Brain microvascular endothelial cell (primary cell): Measurements from ENCODE around the gene STOX2.
"Not testable (repeated sequence)": the region's sequence is repeated elsewhere in the genome, so short reads cannot be mapped to it uniquely, and the experiment has no call there.

Source experiments
- DNase-seq: peaks from one replicate; pipeline ENCODE4 v3.0.0-alpha.2; 2020
- H3K27ac ChIP-seq: fragments of 250-450 bp; sonication (Bioruptor Pico); 2 replicates; pipeline ENCODE4 v1.5.1; 2020; ENCODE audit warnings: mild to moderate bottlenecking, moderate library complexity
- H3K27me3 ChIP-seq: fragments of 250-450 bp; sonication (Bioruptor Pico); replicated peaks from 2 replicates; pipeline ENCODE4 v1.5.1; 2020; ENCODE audit warnings: mild to moderate bottlenecking
- H3K36me3 ChIP-seq: fragments of 250-450 bp; sonication (Bioruptor Pico); replicated peaks from 2 replicates; pipeline ENCODE4 v1.5.1; 2020; ENCODE audit warnings: mild to moderate bottlenecking
- H3K4me3 ChIP-seq: 2 replicates; pipeline ENCODE4 v1.5.1; 2011; ENCODE audit warnings: low read depth, mild to moderate bottlenecking, control low read depth, low read length, moderate library complexity
- in situ Hi-C: cut with HindIII; loops from 2 replicates; pipeline ENCODE4 v1.10.0; 2017; ENCODE audit warnings: low sequenced_read_pairs, low pct_ligation_motif_present
- TF ChIP-seq, protein P1 (sequence below): IDR thresholded peaks from 2 replicates; pipeline ENCODE4 v1.5.1; 2011; ENCODE audit warnings: low read depth, mild to moderate bottlenecking, moderate library complexity, low read length, control low read depth, inconsistent platforms; ENCODE audit errors: missing control alignments

STOX2 gene

DNA sequence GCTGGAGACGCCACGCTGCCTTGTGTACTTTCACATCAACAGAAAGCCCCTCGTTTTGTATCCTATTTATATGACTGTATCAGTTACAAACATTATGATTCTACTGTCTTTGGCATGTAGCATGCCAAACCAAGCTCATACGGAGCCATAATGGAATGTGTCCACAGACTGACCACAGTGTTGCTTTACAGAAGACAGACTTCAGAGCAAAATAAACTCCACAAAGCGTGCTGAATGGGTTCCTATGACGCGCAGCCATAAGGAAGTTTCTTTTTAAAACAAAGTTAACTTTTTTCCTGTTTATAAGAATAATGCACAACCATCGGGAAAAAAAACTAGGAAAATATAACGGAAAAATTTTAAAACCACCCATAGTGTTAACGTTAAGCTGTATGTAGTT lies 136.0 kb downstream of the STOX2 start:
- in situ Hi-C loops = no loop called here
- no peaks in the 10 kb centered on the region for H3K27me3 ChIP-seq
- no peaks in the 10 kb centered on the region for H3K36me3 ChIP-seq
- no peak overlapping the region for H3K27ac ChIP-seq
- no peak for DNase-seq
- H3K4me3 ChIP-seq = no peak overlapping the region
- TF ChIP-seq, protein P1, sequence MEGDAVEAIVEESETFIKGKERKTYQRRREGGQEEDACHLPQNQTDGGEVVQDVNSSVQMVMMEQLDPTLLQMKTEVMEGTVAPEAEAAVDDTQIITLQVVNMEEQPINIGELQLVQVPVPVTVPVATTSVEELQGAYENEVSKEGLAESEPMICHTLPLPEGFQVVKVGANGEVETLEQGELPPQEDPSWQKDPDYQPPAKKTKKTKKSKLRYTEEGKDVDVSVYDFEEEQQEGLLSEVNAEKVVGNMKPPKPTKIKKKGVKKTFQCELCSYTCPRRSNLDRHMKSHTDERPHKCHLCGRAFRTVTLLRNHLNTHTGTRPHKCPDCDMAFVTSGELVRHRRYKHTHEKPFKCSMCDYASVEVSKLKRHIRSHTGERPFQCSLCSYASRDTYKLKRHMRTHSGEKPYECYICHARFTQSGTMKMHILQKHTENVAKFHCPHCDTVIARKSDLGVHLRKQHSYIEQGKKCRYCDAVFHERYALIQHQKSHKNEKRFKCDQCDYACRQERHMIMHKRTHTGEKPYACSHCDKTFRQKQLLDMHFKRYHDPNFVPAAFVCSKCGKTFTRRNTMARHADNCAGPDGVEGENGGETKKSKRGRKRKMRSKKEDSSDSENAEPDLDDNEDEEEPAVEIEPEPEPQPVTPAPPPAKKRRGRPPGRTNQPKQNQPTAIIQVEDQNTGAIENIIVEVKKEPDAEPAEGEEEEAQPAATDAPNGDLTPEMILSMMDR = no peak

DNA sequence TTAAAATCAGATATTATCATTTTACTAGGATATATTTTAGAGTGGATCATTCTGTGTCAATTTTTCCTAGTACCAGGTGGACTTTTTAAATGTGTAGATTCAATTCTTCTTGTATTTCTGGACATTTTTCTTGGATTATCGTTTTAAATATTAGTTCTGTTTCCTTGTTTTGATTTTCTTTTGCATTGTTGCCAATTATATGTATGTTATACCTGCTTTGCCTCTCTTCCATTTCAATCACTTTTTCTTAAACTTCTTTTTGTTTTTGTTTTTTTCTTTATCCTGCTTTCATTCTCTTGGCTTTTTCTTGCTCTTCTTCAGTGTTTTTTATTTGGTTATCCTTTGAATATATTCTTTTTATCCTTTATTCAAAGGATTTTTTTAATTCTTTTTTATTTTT lies 141.0 kb downstream of the STOX2 start:
- in situ Hi-C loops = no loop called here

DNA sequence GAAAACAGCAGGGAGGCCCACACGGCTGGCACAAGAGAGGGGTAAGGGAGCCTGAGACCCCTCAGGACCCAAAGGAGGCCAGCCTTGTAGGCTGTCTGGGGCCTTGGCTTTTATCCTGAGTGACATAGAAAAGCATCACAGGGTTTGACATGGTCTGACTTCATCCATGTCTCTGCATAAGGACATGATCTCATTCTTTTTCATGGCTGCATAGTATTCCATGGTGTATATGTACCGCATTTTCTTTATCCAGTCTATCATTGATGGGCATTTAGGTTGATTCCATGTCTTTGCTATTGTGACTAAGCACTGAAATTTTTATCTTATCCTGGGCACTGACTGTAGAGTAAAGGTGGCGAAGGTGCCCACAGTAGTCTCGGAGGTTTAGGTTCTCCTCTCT lies 146.2 kb downstream of the STOX2 start:
- H3K27me3 ChIP-seq, H3K36me3 ChIP-seq, in situ Hi-C loops, H3K27ac ChIP-seq, DNase-seq, H3K4me3 ChIP-seq: not testable (repeated sequence)

More for the DNA sequence above, 141.0 kb downstream of the STOX2 start:
- Histone ChIP-seq H3K27ac (no peak overlapping the region), H3K4me3 (no peak overlapping the region), H3K36me3 (no peaks in the 10 kb centered on the region), H3K27me3 (no peaks in the 10 kb centered on the region)
- no peak for DNase-seq
- TF ChIP-seq, protein P1 = no peak

DNA sequence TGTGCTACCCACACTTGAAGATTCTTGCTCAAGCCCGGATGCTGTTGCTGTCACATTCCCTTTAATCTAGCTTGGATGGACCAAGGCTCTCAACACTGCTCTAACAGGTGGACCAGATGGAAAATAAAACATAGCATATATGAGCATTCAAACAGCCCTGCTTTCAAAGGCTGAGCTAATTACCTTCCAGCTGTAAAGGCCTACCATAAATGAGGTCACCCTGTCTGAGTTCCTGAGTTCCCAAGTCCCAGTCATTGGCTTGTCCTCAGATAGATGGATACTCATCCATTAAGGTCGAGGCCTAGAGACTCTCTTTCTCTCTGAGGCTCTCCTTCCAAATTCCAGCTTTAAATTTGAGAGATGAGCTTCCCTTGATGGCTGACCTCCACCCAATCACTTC lies 147.5 kb downstream of the STOX2 start:
- TF ChIP-seq, protein P1 = no peak
- H3K27ac ChIP-seq = no peak overlapping the region
- H3K27me3 ChIP-seq = no peaks in the 10 kb centered on the region
- no peak overlapping the region for H3K4me3 ChIP-seq
- in situ Hi-C loops = no loop called here
- H3K36me3 ChIP-seq = no peaks in the 10 kb centered on the region
- no peak for DNase-seq

DNA sequence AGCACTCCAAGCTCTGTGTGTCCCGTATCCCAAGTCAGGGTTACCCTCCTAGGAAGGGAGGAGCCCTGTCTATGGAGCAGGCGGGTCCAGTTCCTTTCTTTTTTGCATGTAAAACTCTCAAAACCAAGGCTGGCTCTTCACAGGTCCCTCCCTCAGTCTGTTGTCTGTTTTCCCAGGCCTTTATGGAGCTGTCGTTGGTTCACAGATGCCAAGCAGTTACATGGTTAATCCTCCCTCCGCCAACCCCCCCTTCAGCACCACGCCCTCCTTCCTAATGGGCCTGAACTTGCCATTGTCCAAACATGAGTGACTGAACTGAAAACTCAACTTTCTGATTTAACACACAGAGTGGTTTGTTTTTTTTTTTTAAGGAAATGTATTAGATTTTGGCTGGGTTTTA lies 148.3 kb downstream of the STOX2 start:
- no peak for DNase-seq
- H3K27me3 ChIP-seq = no peaks in the 10 kb centered on the region
- TF ChIP-seq, protein P1 = no peak
- H3K36me3 ChIP-seq = no peaks in the 10 kb centered on the region
- H3K4me3 ChIP-seq = no peak overlapping the region
- in situ Hi-C loops = no loop called here
- H3K27ac ChIP-seq = no peak overlapping the region

DNA sequence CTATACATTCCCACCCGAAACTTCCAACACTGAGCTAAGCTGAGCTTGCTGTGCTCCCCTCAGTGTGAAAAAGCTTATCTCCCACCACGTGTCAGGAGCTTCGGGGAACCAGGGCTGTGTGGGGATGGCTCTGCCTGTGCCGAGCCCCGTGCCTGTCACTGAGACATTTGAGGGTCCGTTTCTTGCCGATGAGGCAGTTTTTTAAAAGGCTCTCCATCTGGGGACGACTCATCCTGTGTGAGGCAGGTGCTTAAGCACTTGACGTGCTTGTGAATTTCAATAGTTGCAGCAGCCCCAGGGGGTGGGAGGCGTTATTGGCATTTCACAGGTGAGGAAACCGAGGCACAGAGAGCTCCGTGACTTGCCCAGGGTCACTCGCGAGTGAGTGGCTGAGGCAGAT lies 151.8 kb downstream of the STOX2 start:
- in situ Hi-C loops = no loop called here

More for the DNA sequence above, 151.8 kb downstream of the STOX2 start:
- no peaks in the 10 kb centered on the region for H3K27me3 ChIP-seq
- no peak overlapping the region for H3K27ac ChIP-seq
- H3K4me3 ChIP-seq = no peak overlapping the region
- DNase-seq = no peak
- TF ChIP-seq, protein P1 = no peak
- H3K36me3 ChIP-seq = no peaks in the 10 kb centered on the region
